Right lung (tissue), 10 donors: Measurements from ENCODE around the gene TMEM125. TPM values are rescaled to one million over a fixed set of nuclear protein-coding genes. Genes with fewer than 3 reads are reported as not detected.

ENCODE experiments used
- DNase-seq, 2 donors: peaks; one replicate each; pipeline ENCODE4 v3.0.0-alpha.2; 2013
- long read RNA-seq, 8 donors: transcript quantifications; one replicate each; lab custom pipeline, GENCODE V29; 2026
- polyA plus RNA-seq, 5 donors: library from polyadenylated mRNA; unstranded; fragments of 120-200 nt; gene quantifications; one replicate each; pipeline versions ENCODE4 v1.2.1 to v1.2.3, GENCODE V29; 2013; ENCODE audit warnings: inconsistent platforms in 1 of 5, low replicate concordance in 1 of 5; ENCODE audit not compliant: insufficient read length in 5 of 5, insufficient read depth in 1 of 5

The TMEM125 gene
- polyA plus RNA-seq: 10 to 100 TPM; 35.9 to 52.2 (median 47.4) TPM
- long read RNA-seq, donor 1, transcript TMEM125-202 (4 exons, 1,786 nt): major isoform, 10 of 34 reads
- long read RNA-seq, donor 1, partial matches to known transcripts: 22 of 34 reads
- long read RNA-seq, donor 1, other reads (novel, unspliced or antisense): 0 of 34 reads
- long read RNA-seq, donor 2, transcript TMEM125-202 (4 exons, 1,786 nt): major isoform, 7 of 9 reads
- long read RNA-seq, donor 2, partial matches to known transcripts: 0 of 9 reads
- long read RNA-seq, donor 2, other reads (novel, unspliced or antisense): 0 of 9 reads
- long read RNA-seq, donor 3, transcript TMEM125-202 (4 exons, 1,786 nt): major isoform, 12 of 14 reads
- long read RNA-seq, donor 3, partial matches to known transcripts: 0 of 14 reads
- long read RNA-seq, donor 3, other reads (novel, unspliced or antisense): 0 of 14 reads
- long read RNA-seq, donor 4, partial matches to known transcripts: 0 of 4 reads
- long read RNA-seq, donor 4, other reads (novel, unspliced or antisense): 0 of 4 reads
- long read RNA-seq, donor 5, transcript TMEM125-202 (4 exons, 1,786 nt): major isoform, 7 of 11 reads
- long read RNA-seq, donor 5, partial matches to known transcripts: 0 of 11 reads
- long read RNA-seq, donor 5, other reads (novel, unspliced or antisense): 0 of 11 reads
- long read RNA-seq, donor 6, transcript TMEM125-202 (4 exons, 1,786 nt): major isoform, 8 of 19 reads
- long read RNA-seq, donor 6, partial matches to known transcripts: 10 of 19 reads
- long read RNA-seq, donor 6, other reads (novel, unspliced or antisense): 0 of 19 reads
- long read RNA-seq, donor 7, partial matches to known transcripts: 7 of 11 reads
- long read RNA-seq, donor 7, other reads (novel, unspliced or antisense): 0 of 11 reads
- long read RNA-seq, donor 8, partial matches to known transcripts: 0 of 2 reads
- long read RNA-seq, donor 8, other reads (novel, unspliced or antisense): 0 of 2 reads

DNA sequence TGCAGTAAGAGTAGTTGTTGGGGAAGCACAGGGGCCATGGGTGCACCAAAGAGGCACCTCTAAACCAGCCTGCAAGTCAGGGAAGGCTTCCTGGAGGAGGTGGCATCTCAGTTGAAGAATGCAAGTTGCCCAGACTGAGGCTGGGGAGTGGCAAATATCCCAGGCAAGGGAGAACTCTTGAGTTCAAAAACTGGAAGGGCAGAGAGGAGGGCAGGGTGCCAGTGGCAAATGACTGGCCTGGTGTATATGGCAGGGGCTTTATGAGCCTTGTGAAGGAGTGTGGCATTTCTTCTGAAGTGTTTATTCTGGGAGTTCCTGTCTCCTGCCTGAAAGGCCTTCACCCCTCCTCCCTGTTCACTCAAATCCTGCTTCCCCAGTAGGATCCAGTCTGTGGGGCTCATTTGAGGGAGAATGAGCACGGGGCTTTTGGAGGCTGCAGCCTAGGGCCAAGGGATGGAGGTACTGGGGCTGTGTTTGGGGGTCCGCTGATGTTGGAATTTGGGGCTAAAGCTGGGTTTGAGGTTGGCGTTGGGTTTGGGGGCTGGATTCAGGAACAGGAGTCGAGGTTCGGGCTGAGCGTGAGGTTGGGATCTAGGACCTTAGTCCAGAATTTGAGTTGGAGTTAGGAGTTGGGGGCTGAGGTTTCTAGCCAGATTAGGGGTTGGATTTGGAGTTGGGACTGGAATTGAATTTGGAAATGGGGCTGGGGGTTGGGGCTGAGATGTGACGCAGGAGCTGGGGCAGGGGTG lies at the start of gene TMEM125:
Gene TMEM125 (plus strand): TSS at position 357 of the 749 bp plus-strand sequence. CDS start 2,740 bp downstream, outside the sequence.
- peak; percentile 60 to 63 for DNase-seq

- no peak for DNase-seq
Measured at GRCh38 chr1:43220905-43221778, 48.6 kb upstream of the TMEM125 start.

DNA sequence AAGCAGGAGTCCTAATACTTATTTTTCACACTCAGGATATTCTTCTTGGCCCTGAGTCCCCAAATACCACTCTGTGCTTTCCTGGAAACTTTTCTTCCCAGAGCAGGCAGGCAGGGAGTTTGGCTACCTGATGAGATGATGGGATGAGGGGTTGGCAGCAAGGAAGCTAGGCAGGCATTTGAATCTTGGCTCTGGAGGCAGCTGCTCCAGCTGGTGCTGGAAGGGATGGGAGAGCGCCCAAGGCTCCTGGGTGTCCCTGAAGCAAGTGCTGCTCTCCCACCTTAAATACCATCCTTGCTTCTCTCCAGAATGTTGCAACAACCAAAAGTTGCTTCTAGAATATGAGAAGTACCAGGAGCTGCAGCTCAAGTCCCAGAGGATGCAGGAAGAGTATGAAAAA lies 48.0 kb upstream of the TMEM125 start:
- DNase-seq: no peak

- no peak for DNase-seq
Measured at GRCh38 chr1:43222879-43223278, 46.9 kb upstream of the TMEM125 start.

DNA sequence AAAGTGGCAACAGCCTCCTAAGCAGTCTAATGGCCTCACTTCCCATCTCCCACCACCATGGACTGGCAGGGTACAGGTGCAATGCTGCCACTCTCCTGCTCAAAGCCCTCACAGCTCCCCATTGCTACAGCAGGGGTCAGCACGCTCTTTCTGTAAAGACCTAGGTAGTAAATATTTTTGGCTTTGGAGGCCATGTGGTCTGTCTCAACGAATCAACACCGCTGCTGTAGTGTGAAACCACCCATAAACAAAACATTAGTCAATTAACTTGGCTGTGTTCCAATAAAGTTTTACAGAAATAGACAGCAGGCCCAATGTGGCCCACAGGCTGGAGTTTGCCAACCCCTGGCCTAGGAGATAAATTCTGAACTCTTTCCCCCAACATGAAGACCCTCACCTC lies 44.6 kb upstream of the TMEM125 start:
- DNase-seq: no peak

GRCh38 chr1:43227143-43227764 lies 42.5 kb upstream of the TMEM125 start:
- peak; percentile 73 to 84 for DNase-seq

DNA sequence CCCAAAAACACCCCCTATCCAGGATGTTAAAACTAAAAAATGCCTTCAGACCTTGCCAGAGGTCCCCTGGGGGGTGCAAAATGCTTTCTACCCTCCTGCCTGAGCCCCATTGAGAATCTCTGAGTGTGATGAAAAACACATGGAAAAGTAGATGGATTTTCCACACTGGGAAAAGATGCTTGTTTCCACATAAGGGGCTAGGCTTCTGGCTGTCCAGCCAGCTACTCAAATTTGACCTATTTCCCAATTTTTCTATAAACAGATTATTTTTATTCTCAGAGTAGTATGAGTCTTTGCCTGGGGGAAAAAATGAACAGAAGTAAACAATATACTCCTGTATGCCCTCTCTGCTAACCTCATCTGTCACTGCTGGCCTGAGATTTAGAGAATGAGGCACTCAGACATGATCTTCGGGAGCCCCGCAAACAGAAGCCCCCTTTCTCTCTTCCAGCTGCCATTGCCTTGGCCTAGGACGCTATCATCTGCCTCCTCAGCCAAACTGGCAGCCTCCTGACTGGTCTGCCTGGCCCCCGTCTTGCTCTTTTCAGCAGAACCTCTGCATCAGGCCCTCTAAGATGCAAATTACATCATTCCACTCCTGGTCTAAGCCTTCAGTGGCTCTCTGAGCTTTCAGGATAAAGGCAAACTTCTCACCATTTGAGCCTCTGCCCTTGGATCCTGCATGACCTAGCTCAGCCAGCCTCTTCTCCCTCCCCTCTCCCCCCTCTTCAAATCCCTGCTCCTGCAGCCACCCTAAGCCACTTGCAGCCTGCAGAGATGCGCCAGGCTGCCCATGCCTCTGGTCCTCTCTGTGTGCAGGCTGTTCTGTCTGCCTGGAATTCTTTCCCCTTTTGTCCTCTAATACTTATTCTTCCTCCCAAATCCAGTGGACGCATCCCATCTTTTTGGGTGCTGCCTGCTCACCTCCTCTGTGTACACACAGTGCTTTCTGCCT lies 39.7 kb upstream of the TMEM125 start:
- peak; percentile 23 to 48 for DNase-seq

DNA sequence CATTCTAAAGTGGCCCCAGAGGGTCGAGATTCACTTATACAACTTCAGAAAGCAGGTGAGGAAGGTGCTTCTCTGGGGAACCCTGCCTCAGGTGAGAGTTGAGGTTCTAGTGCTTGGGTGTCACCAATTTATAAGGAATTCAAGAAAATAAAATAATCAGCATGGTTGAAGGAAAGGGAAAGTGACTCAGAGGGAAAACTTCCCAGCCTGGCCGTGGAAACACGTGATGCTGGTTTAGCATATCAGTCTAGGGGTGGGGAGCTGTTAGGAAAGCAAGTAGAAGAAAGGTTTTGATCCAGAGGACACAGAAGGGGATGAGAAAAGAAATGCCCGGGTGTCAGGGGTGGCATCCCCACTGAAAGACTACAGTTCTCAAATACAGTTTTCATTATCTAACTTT lies 37.7 kb upstream of the TMEM125 start:
- DNase-seq: no peak

GRCh38 chr1:43232482-43232881 lies 37.3 kb upstream of the TMEM125 start:
- DNase-seq: no peak

DNA sequence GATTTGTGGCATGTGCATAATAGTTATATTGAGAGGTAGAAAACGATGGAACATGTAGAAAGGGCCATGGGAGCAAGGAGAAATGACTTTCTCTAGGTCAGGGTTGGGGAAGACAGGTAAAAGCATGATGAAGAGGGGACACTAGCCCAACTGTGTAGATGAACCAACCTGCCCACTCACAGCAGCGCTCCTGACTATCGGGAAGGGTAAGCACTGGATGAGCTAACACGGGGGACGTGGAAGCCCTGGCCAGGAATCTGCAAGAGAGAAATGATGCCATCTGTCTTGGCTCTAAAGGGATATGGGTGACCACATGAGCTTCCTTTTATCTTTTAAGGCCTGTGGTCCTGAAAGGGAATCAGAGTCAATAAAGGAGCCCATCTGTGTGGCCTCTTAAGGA lies 36.2 kb upstream of the TMEM125 start:
- DNase-seq: no peak

GRCh38 chr1:43234267-43234666 lies 35.5 kb upstream of the TMEM125 start:
- no peak for DNase-seq

- DNase-seq: no peak
Measured at GRCh38 chr1:43235040-43235439, 34.7 kb upstream of the TMEM125 start.

DNA sequence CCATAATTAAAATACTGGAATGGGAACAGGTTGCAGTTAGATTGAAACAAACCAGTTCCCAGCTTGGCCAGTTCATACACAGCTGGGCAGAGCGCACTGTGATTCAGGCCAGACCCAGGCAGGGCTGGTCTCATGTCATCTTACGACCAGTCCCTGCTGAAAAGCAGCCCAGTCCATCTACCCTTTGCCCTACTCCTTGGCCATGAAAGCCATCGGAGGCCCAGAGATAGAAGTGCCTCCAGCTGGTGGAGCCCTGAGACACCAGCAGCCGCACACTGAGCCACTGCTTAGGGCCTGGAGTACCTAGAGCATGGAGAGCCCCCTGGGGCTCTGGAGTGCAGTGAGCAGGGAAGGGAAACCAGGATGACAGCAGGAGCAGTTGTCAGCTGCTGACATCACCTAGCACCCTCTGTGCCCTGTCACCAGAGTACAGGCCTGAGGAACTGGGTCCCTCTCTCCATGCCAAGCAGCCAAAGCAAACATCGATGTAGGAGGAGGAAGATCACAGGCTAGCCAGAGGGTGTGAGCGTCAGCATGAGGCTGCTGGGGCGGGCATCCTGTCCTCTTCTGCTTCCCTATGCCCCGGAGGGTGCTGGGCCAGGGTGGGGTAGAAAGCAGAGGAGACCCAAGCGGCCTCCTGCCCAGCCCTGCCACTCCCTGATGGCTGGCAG lies 34.2 kb upstream of the TMEM125 start:
- DNase-seq: no peak

DNA sequence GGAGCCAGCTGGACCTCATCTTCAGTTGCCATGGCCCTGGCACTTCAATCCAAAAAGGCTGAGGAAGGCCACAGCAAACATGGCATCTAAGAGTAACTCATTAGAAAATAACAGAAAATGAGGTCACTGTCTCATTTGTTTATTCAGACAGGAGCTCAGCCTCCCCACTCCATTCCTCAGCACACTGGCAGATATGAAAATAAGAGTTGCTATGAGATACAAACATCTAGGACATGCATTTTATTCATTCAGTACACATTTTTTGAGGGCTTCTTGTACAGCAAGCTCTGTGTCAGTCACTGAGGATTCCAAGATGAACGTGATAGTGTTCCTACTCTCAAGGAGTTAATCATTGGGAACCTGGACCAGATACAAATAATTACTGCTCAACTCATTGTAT lies 32.7 kb upstream of the TMEM125 start:
- no peak for DNase-seq

DNA sequence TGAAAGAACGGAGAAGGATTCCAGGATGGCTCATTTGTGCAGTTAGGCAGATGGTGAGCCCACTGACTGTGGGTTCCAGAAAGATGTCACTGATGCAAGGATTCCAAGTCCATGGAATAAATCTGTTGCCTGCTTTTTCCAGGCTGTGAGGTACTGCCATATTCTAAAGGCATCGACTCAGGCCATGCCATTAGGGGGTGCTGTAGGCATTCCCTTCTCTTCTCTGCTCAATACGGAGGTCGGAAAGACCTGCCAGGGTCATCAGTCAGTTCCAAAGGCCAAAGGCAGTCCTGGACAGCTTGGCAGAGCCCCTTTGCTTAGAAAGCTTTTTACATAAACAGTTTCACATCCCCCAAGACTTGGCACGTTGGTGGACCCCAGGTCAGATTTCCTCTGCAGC lies 31.7 kb upstream of the TMEM125 start:
- DNase-seq: peak; percentile 35 to 52

DNA sequence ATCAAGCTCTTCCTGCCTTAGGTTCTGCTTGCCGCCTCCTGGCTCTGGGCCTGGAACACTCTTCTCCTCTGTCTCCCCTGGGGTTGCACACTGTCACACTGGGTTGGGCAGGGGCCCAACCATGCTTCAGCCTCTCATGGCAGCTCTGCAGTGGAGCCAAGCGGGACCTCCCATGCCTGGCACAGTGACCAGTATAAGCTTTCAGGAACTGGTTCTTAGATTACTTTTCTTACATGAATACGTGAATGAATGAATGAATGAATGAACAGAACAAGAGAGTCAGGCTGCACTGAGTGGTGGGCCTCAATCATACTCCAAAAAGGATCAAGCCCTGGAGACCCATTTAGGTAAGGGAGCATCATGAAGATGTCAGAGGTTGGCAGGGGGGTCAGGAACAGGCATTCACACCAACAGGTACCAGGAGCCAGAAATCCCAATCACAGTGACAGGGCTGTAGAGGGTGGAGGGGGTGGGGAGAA lies 30.8 kb upstream of the TMEM125 start:
- DNase-seq: no peak

GRCh38 chr1:43239484-43239883 lies 30.3 kb upstream of the TMEM125 start:
- DNase-seq: no peak

GRCh38 chr1:43241413-43241836 lies 28.4 kb upstream of the TMEM125 start:
- no peak for DNase-seq
